KOPT-K1 (cell line): ENCODE results near the gene BHLHA15.

Experiments
- H3K27ac ChIP-seq: fragments of 200-600 bp; sonication (generic); 2 replicates; pipeline ENCODE4 v1.5.1; 2016; ENCODE audit warnings: antibody characterized with exemption, mild to moderate bottlenecking, low read depth, low read length; ENCODE audit not compliant: poor library complexity, severe bottlenecking
- H3K36me3 ChIP-seq: fragments of 200-600 bp; sonication (generic); 2 replicates; pipeline ENCODE4 v1.5.1; 2017; ENCODE audit warnings: antibody characterized with exemption, mild to moderate bottlenecking, low read length, moderate library complexity; ENCODE audit not compliant: insufficient read depth
- H3K9me3 ChIP-seq: fragments of 200-600 bp; sonication (generic); 2 replicates; pipeline ENCODE4 v1.5.1; 2017; ENCODE audit warnings: antibody characterized with exemption, low read length, mild to moderate bottlenecking; ENCODE audit not compliant: insufficient read depth, poor library complexity, severe bottlenecking

The BHLHA15 gene

GRCh38 chr7:98251601-98252424 lies 40.6 kb downstream of the BHLHA15 start, which contains the start of gene TECPR1:
Gene TECPR1 (minus strand): TSS chr7:98252232. CDS start chr7:98246146, 6,086 bp downstream.
- Histone ChIP-seq H3K36me3 (peaks cover 15% of the 10 kb centered on the region), H3K27ac (peak within 1 kb of the TSS; percentile 67), H3K9me3 (no peaks in the 10 kb centered on the region)

GRCh38 chr7:98252425-98253054 lies 41.3 kb downstream of the BHLHA15 start:
- Histone ChIP-seq H3K9me3 (no peaks in the 10 kb centered on the region), H3K36me3 (peaks cover 19% of the 10 kb centered on the region), H3K27ac (peak overlapping the region; percentile 67)

- Histone ChIP-seq H3K27ac (no peak overlapping the region), H3K36me3 (peaks cover 23% of the 10 kb centered on the region), H3K9me3 (no peaks in the 10 kb centered on the region)
These were observed 43.3 kb downstream of the BHLHA15 start for GRCh38 chr7:98254516-98254915.

GRCh38 chr7:98254951-98255610 lies 43.8 kb downstream of the BHLHA15 start:
- Histone ChIP-seq H3K27ac (no peak overlapping the region), H3K36me3 (peaks cover 23% of the 10 kb centered on the region), H3K9me3 (no peaks in the 10 kb centered on the region)

- no peak overlapping the region for H3K27ac ChIP-seq
- H3K36me3 ChIP-seq, result peaks cover 33% of the 10 kb centered on the region
- H3K9me3 ChIP-seq, result peaks cover 4% of the 10 kb centered on the region
These were observed 45.2 kb downstream of the BHLHA15 start for GRCh38 chr7:98256431-98256830.

GRCh38 chr7:98257701-98258100 lies 46.5 kb downstream of the BHLHA15 start:
- no peak overlapping the region for H3K27ac ChIP-seq
- peaks cover 35% of the 10 kb centered on the region for H3K36me3 ChIP-seq
- peaks cover 10% of the 10 kb centered on the region for H3K9me3 ChIP-seq
